GM12878 (cell line): Measurements from ENCODE around the gene EEFSEC.

Source experiments
- EZH2 ChIP-seq: IDR thresholded peaks from 2 replicates; pipeline ENCODE4 v1.6.1; 2012; ENCODE audit warnings: low read depth, mild to moderate bottlenecking, control low read depth, inconsistent platforms, low read length, borderline replicate concordance; ENCODE audit not compliant: control insufficient read depth
- GABPA ChIP-seq: IDR thresholded peaks from 2 replicates; pipeline ENCODE4 v1.6.1; 2014; ENCODE audit warnings: antibody characterized with exemption, low read depth, mild to moderate bottlenecking, inconsistent platforms
- IKZF1 ChIP-seq: fragments of 450-650 bp; conservative IDR thresholded peaks from 2 replicates; pipeline ENCODE4 v1.6.1; 2017; ENCODE audit warnings: antibody characterized with exemption, mild to moderate bottlenecking
- JUND ChIP-seq: IDR thresholded peaks from 2 replicates; pipeline ENCODE4 v1.6.1; 2012; ENCODE audit warnings: low read depth, mild to moderate bottlenecking, low read length, improper control_type of control experiment, moderate library complexity
- MXI1 ChIP-seq: fragments of 150-350 bp; IDR thresholded peaks from 2 replicates; pipeline ENCODE4 v1.6.1; 2011; ENCODE audit warnings: low read depth, mild to moderate bottlenecking, inconsistent platforms, low read length, improper control_type of control experiment
- NFIC ChIP-seq: IDR thresholded peaks from 2 replicates; pipeline ENCODE4 v1.6.1; 2012; ENCODE audit warnings: low read depth, mild to moderate bottlenecking, inconsistent platforms, low read length, moderate library complexity
- TF ChIP-seq, protein P1 (sequence below), 3 experiments: IDR thresholded peaks in 2 of 3; conservative IDR thresholded peaks in 1 of 3; 2 replicates each; pipeline ENCODE4 v1.5.1; 2011; ENCODE audit warnings: low read depth in 3 of 3, low read length in 3 of 3, mild to moderate bottlenecking in 3 of 3, control low read depth in 2 of 3, moderate library complexity in 2 of 3, inconsistent platforms in 1 of 3, mixed read lengths in 1 of 3; ENCODE audit not compliant: control insufficient read depth in 2 of 3, insufficient read depth in 1 of 3; ENCODE audit errors: extremely low read depth in 1 of 3

GRCh38 chr3:128322030-128323022 lies 169.0 kb downstream of the EEFSEC start:
- TF ChIP-seq NFIC: no peak
- no peak for TF ChIP-seq JUND
- no peak for TF ChIP-seq MXI1
- TF ChIP-seq, protein P1, sequence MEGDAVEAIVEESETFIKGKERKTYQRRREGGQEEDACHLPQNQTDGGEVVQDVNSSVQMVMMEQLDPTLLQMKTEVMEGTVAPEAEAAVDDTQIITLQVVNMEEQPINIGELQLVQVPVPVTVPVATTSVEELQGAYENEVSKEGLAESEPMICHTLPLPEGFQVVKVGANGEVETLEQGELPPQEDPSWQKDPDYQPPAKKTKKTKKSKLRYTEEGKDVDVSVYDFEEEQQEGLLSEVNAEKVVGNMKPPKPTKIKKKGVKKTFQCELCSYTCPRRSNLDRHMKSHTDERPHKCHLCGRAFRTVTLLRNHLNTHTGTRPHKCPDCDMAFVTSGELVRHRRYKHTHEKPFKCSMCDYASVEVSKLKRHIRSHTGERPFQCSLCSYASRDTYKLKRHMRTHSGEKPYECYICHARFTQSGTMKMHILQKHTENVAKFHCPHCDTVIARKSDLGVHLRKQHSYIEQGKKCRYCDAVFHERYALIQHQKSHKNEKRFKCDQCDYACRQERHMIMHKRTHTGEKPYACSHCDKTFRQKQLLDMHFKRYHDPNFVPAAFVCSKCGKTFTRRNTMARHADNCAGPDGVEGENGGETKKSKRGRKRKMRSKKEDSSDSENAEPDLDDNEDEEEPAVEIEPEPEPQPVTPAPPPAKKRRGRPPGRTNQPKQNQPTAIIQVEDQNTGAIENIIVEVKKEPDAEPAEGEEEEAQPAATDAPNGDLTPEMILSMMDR (IDR thresholded peaks at IDR 0.05 in 2 of 3, conservative IDR thresholded peaks at IDR 0.05 in 1 of 3; ENCODE audit: control insufficient read depth in 2 of 3, extremely low read depth in 1 of 3, insufficient read depth in 1 of 3, low read depth in 3 of 3, low read length in 3 of 3): peak; percentile 34 to 55 (median 48); a peak in 4 of 6 replicates
- TF ChIP-seq EZH2: no peak
- no peak for TF ChIP-seq IKZF1
- TF ChIP-seq GABPA: no peak
